ENCODE results near the gene SCARB1.

DNA sequence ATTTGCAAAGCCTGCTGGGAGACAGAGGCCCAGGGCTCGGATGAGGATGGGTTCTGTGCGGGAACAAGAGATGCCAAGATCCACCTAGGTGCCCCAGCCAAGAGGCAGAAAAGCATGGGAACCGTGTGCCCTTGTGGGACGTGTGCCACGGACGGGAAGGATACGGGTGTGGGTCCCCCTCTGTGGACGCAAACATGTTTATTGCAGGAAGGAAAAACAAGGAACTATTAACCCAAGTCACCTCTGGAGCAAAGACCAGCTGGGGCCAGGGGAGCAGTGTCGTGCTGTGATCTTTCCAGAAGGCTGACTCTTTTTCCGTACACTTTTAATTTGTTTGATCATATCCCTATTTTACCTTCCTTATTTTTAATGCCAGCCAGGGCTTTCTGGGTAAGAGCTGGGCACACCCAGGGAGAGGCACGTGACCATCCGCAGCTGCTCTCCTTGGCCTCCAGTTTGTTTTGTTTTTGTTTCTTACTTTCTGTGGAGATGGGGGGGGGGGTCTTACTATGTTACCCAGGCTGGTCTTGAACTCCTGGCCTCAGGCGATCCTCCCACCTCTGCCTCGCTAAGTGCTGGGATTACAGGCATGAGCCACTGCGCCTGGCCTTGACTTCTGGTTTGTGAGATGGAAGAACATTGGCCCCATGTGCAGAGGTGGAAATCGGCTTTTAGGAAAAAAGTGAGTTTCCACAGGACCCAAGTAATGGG is 20.7 kb downstream of the SCARB1 start:
- TF ChIP-seq, protein P1, sequence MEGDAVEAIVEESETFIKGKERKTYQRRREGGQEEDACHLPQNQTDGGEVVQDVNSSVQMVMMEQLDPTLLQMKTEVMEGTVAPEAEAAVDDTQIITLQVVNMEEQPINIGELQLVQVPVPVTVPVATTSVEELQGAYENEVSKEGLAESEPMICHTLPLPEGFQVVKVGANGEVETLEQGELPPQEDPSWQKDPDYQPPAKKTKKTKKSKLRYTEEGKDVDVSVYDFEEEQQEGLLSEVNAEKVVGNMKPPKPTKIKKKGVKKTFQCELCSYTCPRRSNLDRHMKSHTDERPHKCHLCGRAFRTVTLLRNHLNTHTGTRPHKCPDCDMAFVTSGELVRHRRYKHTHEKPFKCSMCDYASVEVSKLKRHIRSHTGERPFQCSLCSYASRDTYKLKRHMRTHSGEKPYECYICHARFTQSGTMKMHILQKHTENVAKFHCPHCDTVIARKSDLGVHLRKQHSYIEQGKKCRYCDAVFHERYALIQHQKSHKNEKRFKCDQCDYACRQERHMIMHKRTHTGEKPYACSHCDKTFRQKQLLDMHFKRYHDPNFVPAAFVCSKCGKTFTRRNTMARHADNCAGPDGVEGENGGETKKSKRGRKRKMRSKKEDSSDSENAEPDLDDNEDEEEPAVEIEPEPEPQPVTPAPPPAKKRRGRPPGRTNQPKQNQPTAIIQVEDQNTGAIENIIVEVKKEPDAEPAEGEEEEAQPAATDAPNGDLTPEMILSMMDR (IDR thresholded peaks at IDR 0.05), result no peak
- TF ChIP-seq POLR2A (IDR thresholded peaks at IDR 0.05), result no peak

Data from body of pancreas (tissue), 4 donors.